Keratinocyte (primary cell): ENCODE results near the gene IL17REL. TPM values are rescaled to one million over a fixed set of nuclear protein-coding genes. Genes with fewer than 3 reads are reported as not detected.

Source experiments
- DNase-seq: peaks from one replicate; pipeline ENCODE4 v3.0.0-alpha.2; 2011; ENCODE audit warnings: low read depth, missing footprints, low spot score
- FAIRE-seq: peaks from 2 replicates; lab custom pipeline; 2011; peaks lifted over from hg19 to GRCh38; lab: Jason Lieb, UNC
- H2AFZ ChIP-seq: 2 replicates; pipeline ENCODE4 v1.6.0; 2012; ENCODE audit warnings: low read length, control low read depth, inconsistent platforms; ENCODE audit not compliant: control insufficient read depth
- H3K27ac ChIP-seq: 2 replicates; pipeline ENCODE4 v1.5.1; 2011; ENCODE audit warnings: low read length; ENCODE audit not compliant: control insufficient read depth, insufficient read depth
- H3K27me3 ChIP-seq: 3 replicates; pipeline ENCODE4 v1.6.0; 2011; ENCODE audit warnings: low read length; ENCODE audit not compliant: control insufficient read depth, insufficient read depth; ENCODE audit errors: extremely low read depth
- H3K36me3 ChIP-seq, 2 experiments: 2 replicates in 1 of 2; 3 replicates in 1 of 2; pipeline ENCODE4 v1.5.1; 2011; ENCODE audit warnings: low read length in 2 of 2, mild to moderate bottlenecking in 1 of 2; ENCODE audit not compliant: control insufficient read depth in 2 of 2, insufficient read depth in 2 of 2; ENCODE audit errors: extremely low read depth in 1 of 2
- H3K4me1 ChIP-seq: 3 replicates; pipeline ENCODE4 v1.5.1; 2011; ENCODE audit warnings: low read length; ENCODE audit not compliant: control insufficient read depth, insufficient read depth; ENCODE audit errors: extremely low read depth
- H3K4me2 ChIP-seq: 3 replicates; pipeline ENCODE4 v1.6.0; 2011; ENCODE audit warnings: low read depth, low read length; ENCODE audit not compliant: control insufficient read depth, insufficient read depth; ENCODE audit errors: extremely low read depth
- H3K4me3 ChIP-seq, 3 experiments: fragments of 200-600 bp in 1 of 3; sonication (generic) in 1 of 3; 2 replicates in 2 of 3; 3 replicates in 1 of 3; pipeline ENCODE4 v1.5.1; 2011 to 2016; ENCODE audit warnings: low read length in 3 of 3, mild to moderate bottlenecking in 3 of 3, control low read depth in 2 of 3, inconsistent platforms in 1 of 3, low read depth in 1 of 3, mixed read lengths in 1 of 3, mixed run types in 1 of 3, moderate library complexity in 1 of 3; ENCODE audit not compliant: control insufficient read depth in 2 of 3, insufficient read depth in 2 of 3; ENCODE audit errors: extremely low read depth in 1 of 3
- H3K79me2 ChIP-seq: 2 replicates; pipeline ENCODE4 v1.6.0; 2012; ENCODE audit warnings: low read length; ENCODE audit not compliant: control insufficient read depth, insufficient read depth
- H3K9ac ChIP-seq: 3 replicates; pipeline ENCODE4 v1.6.0; 2011; ENCODE audit warnings: low read length; ENCODE audit not compliant: control insufficient read depth, insufficient read depth; ENCODE audit errors: extremely low read depth
- H3K9me1 ChIP-seq: 3 replicates; pipeline ENCODE4 v1.6.0; 2011; ENCODE audit warnings: low read length; ENCODE audit not compliant: control insufficient read depth, insufficient read depth; ENCODE audit errors: extremely low read depth
- H3K9me3 ChIP-seq: 2 replicates; pipeline ENCODE4 v1.5.1; 2012; ENCODE audit warnings: low read depth, low read length; ENCODE audit not compliant: control insufficient read depth
- H4K20me1 ChIP-seq: 3 replicates; pipeline ENCODE4 v1.6.0; 2011; ENCODE audit warnings: low read length; ENCODE audit not compliant: control insufficient read depth, insufficient read depth; ENCODE audit errors: extremely low read depth
- CTCF ChIP-seq, 3 experiments: IDR thresholded peaks in 1 of 3; conservative IDR thresholded peaks in 1 of 3; optimal IDR thresholded peaks in 1 of 3; 2 replicates in 2 of 3; 3 replicates in 1 of 3; pipeline versions ENCODE3 to v1.5.1; 2011; ENCODE audit warnings: low read length in 3 of 3, mild to moderate bottlenecking in 3 of 3, moderate library complexity in 2 of 3, control low read depth in 1 of 3, inconsistent platforms in 1 of 3; ENCODE audit not compliant: insufficient read depth in 2 of 3; ENCODE audit errors: extremely low read depth in 1 of 3
- EZH2 ChIP-seq: IDR thresholded peaks from one replicate; pipeline ENCODE4 v1.6.1; 2012; ENCODE audit warnings: inconsistent platforms, mild to moderate bottlenecking, low read length, moderate library complexity
- dilution Hi-C: fragments of 300-500 bp; cut with MboI; formaldehyde crosslinking; loops from one replicate; pipeline ENCODE4 v1.7.0; 2020; ENCODE audit warnings: low sequenced_read_pairs; ENCODE audit not compliant: extremely low pct_ligation_motif_present
- polyA plus RNA-seq, 5 experiments: library from polyadenylated mRNA; depleted of rRNA in 3 of 5; stranded (reverse) in 3 of 5; stranded (forward) in 1 of 5; unstranded in 1 of 5; fragments of >200 nt; gene quantifications; 1 replicate in 1 of 5; 2 replicates in 3 of 5; 3 replicates in 1 of 5; pipeline versions ENCODE4 v1.2.1 to v1.2.3, GENCODE V29; 2011 to 2012; ENCODE audit warnings: missing spikeins in 2 of 5, low read depth in 1 of 5, low replicate concordance in 1 of 5

IL17REL gene
- polyA plus RNA-seq, 1 donor (not counting 4 experiments of a cell fraction or from before 2014, with no cell fraction given), result not detected

GRCh38 chr22:50048836-50049235 lies 36.3 kb upstream of the IL17REL start:
- dilution Hi-C loops, result no loop called here
- no peaks in the 10 kb centered on the region for H3K9me1 ChIP-seq
- no peaks in the 10 kb centered on the region for H3K79me2 ChIP-seq
- no peak overlapping the region for H3K27ac ChIP-seq
- H3K4me2 ChIP-seq, result no peak overlapping the region
- no peak overlapping the region for H3K9ac ChIP-seq
- no peaks in the 10 kb centered on the region for H3K9me3 ChIP-seq
- no peak overlapping the region for H3K4me3 ChIP-seq
- TF ChIP-seq CTCF (optimal IDR thresholded peaks at IDR 0.05 in 1 of 3, IDR thresholded peaks at IDR 0.05 in 1 of 3, conservative IDR thresholded peaks at IDR 0.05 in 1 of 3; ENCODE audit: extremely low read depth in 1 of 3, insufficient read depth in 2 of 3, low read length in 3 of 3) (no peak), EZH2 (no peak)
- H4K20me1 ChIP-seq, result no peaks in the 10 kb centered on the region
- FAIRE-seq (no peak), DNase-seq (no peak)
- H3K4me1 ChIP-seq, result no peaks in the 10 kb centered on the region
- H3K27me3 ChIP-seq, result peaks cover 4% of the 10 kb centered on the region
- H2AFZ ChIP-seq, result no peak overlapping the region
- no peaks in the 10 kb centered on the region for H3K36me3 ChIP-seq

- TF ChIP-seq EZH2 (no peak), CTCF (optimal IDR thresholded peaks at IDR 0.05 in 1 of 3, IDR thresholded peaks at IDR 0.05 in 1 of 3, conservative IDR thresholded peaks at IDR 0.05 in 1 of 3; ENCODE audit: extremely low read depth in 1 of 3, insufficient read depth in 2 of 3, low read length in 3 of 3) (no peak)
- dilution Hi-C loops, result no loop called here
Measured at GRCh38 chr22:50048061-50048765, 35.6 kb upstream of the IL17REL start.

More at GRCh38 chr22:50048061-50048765, 35.6 kb upstream of the IL17REL start:
- Histone ChIP-seq H2AFZ (no peak overlapping the region), H3K79me2 (no peaks in the 10 kb centered on the region), H3K27me3 (no peaks in the 10 kb centered on the region), H3K4me3 (no peak overlapping the region), H3K27ac (no peak overlapping the region), H3K4me2 (no peak overlapping the region), H3K9ac (no peak overlapping the region), H4K20me1 (no peaks in the 10 kb centered on the region), H3K9me1 (no peaks in the 10 kb centered on the region), H3K9me3 (no peaks in the 10 kb centered on the region), H3K4me1 (no peaks in the 10 kb centered on the region), H3K36me3 (no peaks in the 10 kb centered on the region)
- FAIRE-seq, result no peak
- no peak for DNase-seq
